OCI-LY3 (cell line): ENCODE measurements around the gene TCF3.

ENCODE experiments used
- EZH2phosphoT487 ChIP-seq: fragments of 200-600 bp; shearing (Covaris generic); IDR thresholded peaks from 2 replicates; pipeline ENCODE4 v1.6.1; 2018; ENCODE audit warnings: antibody characterized with exemption, mixed run types, low read depth
- TF ChIP-seq, protein P1 (sequence below): fragments of 200-600, 300-600 bp; sonication (generic); IDR thresholded peaks from 2 replicates; pipeline ENCODE4 v1.5.1; 2014; ENCODE audit warnings: antibody characterized with exemption, low read length, low read depth

GRCh38 chr19:1644070-1644469, 8.3 kb downstream of the TCF3 start:
- TF ChIP-seq, protein P1, sequence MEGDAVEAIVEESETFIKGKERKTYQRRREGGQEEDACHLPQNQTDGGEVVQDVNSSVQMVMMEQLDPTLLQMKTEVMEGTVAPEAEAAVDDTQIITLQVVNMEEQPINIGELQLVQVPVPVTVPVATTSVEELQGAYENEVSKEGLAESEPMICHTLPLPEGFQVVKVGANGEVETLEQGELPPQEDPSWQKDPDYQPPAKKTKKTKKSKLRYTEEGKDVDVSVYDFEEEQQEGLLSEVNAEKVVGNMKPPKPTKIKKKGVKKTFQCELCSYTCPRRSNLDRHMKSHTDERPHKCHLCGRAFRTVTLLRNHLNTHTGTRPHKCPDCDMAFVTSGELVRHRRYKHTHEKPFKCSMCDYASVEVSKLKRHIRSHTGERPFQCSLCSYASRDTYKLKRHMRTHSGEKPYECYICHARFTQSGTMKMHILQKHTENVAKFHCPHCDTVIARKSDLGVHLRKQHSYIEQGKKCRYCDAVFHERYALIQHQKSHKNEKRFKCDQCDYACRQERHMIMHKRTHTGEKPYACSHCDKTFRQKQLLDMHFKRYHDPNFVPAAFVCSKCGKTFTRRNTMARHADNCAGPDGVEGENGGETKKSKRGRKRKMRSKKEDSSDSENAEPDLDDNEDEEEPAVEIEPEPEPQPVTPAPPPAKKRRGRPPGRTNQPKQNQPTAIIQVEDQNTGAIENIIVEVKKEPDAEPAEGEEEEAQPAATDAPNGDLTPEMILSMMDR = no peak
- TF ChIP-seq EZH2phosphoT487 = no peak
